Spinal cord (tissue), 10 donors: ENCODE data around the gene ADGRA3. TPM values are rescaled to one million over a fixed set of nuclear protein-coding genes. Genes with fewer than 3 reads are reported as not detected.

Experiments
- DNase-seq, 6 donors: peaks; one replicate each; pipeline versions ENCODE4 v3.0.0 to v3.0.0-alpha.2; 2013 to 2015; ENCODE audit warnings: low spot score in 6 of 6, low read depth in 4 of 6
- H3K27ac ChIP-seq: one replicate; pipeline ENCODE4 v1.5.1; 2013; ENCODE audit warnings: low read depth, low read length, control low read depth
- H3K27me3 ChIP-seq: one replicate; pipeline ENCODE4 v1.6.1; 2013; ENCODE audit warnings: low read length; ENCODE audit not compliant: control insufficient read depth, insufficient read depth
- H3K36me3 ChIP-seq: one replicate; pipeline ENCODE4 v1.6.1; 2013; ENCODE audit warnings: low read length; ENCODE audit not compliant: control insufficient read depth, insufficient read depth
- H3K4me1 ChIP-seq: one replicate; pipeline ENCODE4 v1.6.1; 2013; ENCODE audit warnings: low read length; ENCODE audit not compliant: control insufficient read depth, insufficient read depth
- H3K4me3 ChIP-seq: one replicate; pipeline ENCODE4 v1.5.1; 2013; ENCODE audit warnings: low read depth, low read length, control low read depth
- H3K9me3 ChIP-seq: one replicate; pipeline ENCODE4 v1.6.1; 2013; ENCODE audit warnings: low read length; ENCODE audit not compliant: control insufficient read depth, insufficient read depth
- WGBS: methylation state at CpG from one replicate; pipeline ENCODE4 v1.1.5; 2013; ENCODE audit warnings: missing lambda C conversion rate; ENCODE audit not compliant: insufficient coverage; 5-methylcytosine and 5-hydroxymethylcytosine counted together
- polyA plus RNA-seq, 2 donors: library from polyadenylated mRNA; unstranded; fragments of 120-200 nt; gene quantifications; one replicate each; pipeline ENCODE4 v1.2.1, GENCODE V29; 2013; ENCODE audit not compliant: insufficient read length in 2 of 2
- total RNA-seq, 2 donors: library from RNA; depleted of rRNA in 1 of 2; stranded (reverse); fragments of 120-200 nt in 1 of 2; fragments of >200 nt in 1 of 2; gene quantifications; one replicate each; pipeline versions ENCODE4 v1.2.3 to v1.2.4, GENCODE V29; 2013 to 2014
- donor health status: healthy.

Gene ADGRA3
- total and polyA plus RNA-seq, 4 donors: 33.9 to 57.4 (median 40.8) TPM

DNA sequence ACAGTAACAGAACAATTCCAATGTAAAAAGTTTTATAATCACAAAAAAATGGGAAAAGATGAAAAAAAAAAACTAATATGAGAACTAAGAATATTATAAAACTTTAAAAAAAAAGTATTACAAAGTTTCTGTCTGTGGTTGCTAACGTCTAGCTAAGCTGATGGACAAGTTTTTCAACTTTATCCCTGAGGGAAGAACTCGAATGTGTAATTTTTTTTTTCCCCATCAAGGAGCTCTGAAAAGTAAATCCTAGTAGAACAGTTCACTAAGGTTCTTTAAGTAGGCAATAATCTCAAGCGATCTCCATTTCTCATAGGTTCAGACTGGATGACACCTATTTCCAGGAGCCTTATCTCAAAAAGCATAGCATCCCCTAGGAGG is 14.2 kb downstream of the ADGRA3 start:
- no peak overlapping the region for H3K4me3 ChIP-seq
- H3K27me3 ChIP-seq: no peaks in the 10 kb centered on the region
- no peaks in the 10 kb centered on the region for H3K4me1 ChIP-seq
- no CpG with 5 or more reads among the region's 3 CpGs for WGBS
- H3K27ac ChIP-seq: no peak overlapping the region
- no peaks in the 10 kb centered on the region for H3K36me3 ChIP-seq
- H3K9me3 ChIP-seq: no peaks in the 10 kb centered on the region
- DNase-seq: no peak

DNA sequence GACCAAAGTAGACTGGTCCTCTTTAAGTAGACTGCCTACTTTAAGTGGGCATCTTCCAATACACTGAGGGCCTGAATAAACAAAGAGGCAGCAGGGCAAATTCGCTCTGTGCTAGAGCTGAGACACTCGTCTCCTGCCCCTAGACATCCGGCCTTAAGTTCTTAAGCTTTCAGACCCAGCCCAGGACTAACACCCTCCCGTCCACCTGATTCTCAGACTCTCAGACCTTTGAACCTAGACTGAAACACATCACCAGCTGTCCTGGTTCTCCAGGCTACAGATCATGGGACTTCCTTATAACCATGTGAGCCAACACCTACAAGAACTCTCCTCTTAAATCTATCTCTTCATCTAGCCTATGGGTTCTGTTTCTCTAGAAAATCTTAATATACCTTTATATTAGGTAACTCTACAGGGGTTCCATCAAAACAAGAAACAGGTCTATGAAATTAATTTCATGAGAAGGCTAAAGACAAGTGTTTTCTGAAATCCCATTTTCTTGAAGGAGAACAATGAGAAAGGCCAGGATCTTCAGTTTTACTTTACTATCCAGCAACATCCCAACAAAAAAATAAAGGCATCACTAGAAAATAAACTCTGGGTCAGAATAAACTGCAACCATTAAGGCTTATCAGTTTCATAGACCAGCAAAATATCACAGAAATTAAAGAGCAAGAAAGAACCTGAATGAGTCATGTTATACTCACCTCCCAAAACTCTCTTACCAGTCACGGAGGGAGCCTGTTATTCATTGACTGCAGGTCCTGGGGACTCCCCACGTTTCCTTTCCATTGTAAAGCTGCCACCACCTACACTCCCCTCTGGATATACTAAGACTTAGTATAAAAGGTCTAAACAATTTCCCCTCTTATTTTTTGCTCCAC is 14.8 kb downstream of the ADGRA3 start:
- Histone ChIP-seq H3K4me1 (no peaks in the 10 kb centered on the region), H3K27ac (no peak overlapping the region), H3K27me3 (no peaks in the 10 kb centered on the region), H3K4me3 (no peak overlapping the region), H3K9me3 (no peaks in the 10 kb centered on the region), H3K36me3 (no peaks in the 10 kb centered on the region)
- DNase-seq: no peak
- WGBS: 98% methylated on average over 4 of the region's 6 CpGs

DNA sequence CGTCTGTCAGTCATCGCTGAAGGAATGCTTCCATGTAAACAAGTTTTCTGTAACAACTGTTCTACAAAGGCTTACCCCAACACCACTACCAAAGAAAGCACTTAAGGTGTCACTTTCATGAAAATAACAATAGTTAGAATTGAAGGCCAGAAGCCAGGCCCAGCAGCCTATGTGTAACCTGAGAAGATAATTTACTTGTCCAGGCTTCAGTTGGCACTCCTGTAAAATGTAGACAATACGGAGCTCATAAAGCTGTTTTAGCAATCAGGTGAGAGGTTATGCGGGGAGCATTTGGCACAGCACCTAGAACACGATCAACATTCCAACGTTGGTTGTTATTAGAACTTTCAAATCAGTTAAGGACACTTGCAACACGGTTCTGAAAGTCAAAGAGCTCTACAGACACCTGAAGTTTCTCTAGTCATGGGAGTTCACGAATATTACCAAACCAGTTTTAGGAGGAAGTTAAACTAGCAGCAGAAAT is 15.7 kb downstream of the ADGRA3 start:
- Histone ChIP-seq H3K9me3 (no peaks in the 10 kb centered on the region), H3K27ac (no peak overlapping the region), H3K4me1 (no peaks in the 10 kb centered on the region)

DNA sequence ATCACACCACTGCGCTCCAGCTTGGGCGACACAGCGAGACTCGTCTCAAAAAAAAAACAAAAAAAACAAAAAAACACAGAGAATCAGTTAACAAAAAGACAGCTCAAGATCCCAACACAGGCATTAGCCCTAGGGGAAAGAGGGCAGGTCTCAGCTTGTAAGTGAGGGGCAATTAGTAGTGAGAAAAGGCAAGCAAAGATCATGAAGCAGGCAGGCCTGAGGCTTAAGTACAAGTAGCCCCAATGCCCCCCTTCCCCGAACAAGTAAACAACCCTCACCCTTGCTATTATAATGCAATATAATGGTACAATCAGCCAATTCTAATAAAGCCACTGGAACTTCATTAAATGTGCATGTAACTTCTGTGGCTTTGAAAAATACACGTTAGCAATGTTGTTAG is 17.0 kb downstream of the ADGRA3 start:
- H3K4me3 ChIP-seq: no peak overlapping the region
- whole genome bisulfite sequencing: no CpG with 5 or more reads among the region's 6 CpGs
- DNase-seq: no peak
- no peaks in the 10 kb centered on the region for H3K9me3 ChIP-seq
- no peaks in the 10 kb centered on the region for H3K27me3 ChIP-seq
- no peaks in the 10 kb centered on the region for H3K36me3 ChIP-seq
- H3K27ac ChIP-seq: no peak overlapping the region
- H3K4me1 ChIP-seq: no peaks in the 10 kb centered on the region

More for the DNA sequence above, 15.7 kb downstream of the ADGRA3 start:
- DNase-seq: no peak
- WGBS: 60% methylated on average over 2 of the region's 8 CpGs
- Histone ChIP-seq H3K27me3 (no peaks in the 10 kb centered on the region), H3K36me3 (no peaks in the 10 kb centered on the region), H3K4me3 (no peak overlapping the region)

DNA sequence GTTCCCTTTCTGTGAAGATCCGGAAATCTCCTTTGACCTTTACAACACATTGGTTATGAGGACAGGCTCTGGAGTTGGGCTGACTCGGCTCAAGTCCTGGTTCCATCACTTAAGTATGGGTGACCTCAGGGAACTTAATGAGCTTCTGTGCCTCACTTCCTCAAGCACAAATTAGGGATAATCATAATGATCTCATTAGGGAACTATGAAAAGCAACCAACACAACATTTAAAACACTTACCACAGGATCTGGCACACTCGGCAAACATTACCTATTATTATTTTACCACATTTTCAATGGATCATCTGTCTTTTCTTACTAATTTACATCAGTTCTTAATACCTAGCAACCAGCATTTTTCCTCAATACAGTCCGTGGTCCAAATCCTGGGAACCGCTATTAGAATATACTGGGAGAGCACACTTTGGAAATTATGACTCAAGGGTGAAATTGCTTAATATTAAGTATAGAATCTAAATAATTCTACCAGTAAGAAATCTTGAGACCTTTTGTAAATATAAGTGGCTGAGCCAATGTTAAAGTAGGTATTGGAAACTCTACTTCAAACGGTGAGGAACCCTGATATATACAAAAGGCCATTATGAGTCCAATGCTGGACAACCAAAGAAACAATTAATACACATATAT is 19.6 kb downstream of the ADGRA3 start:
- H3K4me1 ChIP-seq: no peaks in the 10 kb centered on the region
- 100% methylated on average over 1 of the region's 6 CpGs for WGBS

DNA sequence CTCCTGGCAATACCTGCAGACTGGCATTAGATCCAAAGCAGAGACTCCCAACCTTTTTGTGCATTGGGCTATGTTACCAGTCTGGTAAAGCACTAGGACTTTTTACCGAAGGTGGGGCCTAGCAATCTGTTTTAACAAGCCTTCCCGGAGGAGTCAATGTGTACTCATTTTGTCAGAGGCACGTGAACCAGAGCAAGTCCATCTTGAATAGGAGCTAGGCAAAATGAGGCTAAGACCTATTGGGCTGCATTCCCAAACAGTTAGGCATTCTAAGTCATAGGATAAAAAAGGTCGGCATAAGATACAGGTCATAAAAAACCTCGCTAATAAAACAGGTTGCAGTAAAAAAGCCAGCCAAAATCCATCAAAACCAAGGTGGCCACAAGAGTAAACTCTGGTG is 22.3 kb downstream of the ADGRA3 start:
- 95% methylated on average over 2 of the region's 5 CpGs for WGBS
- no peak overlapping the region for H3K27ac ChIP-seq
- H3K36me3 ChIP-seq: no peaks in the 10 kb centered on the region
- H3K9me3 ChIP-seq: no peaks in the 10 kb centered on the region
- no peaks in the 10 kb centered on the region for H3K4me1 ChIP-seq
- DNase-seq: no peak
- H3K27me3 ChIP-seq: no peaks in the 10 kb centered on the region
- no peak overlapping the region for H3K4me3 ChIP-seq

More for the DNA sequence above, 19.6 kb downstream of the ADGRA3 start:
- no peaks in the 10 kb centered on the region for H3K9me3 ChIP-seq
- H3K27me3 ChIP-seq: no peaks in the 10 kb centered on the region
- H3K27ac ChIP-seq: no peak overlapping the region
- no peaks in the 10 kb centered on the region for H3K36me3 ChIP-seq
- no peak overlapping the region for H3K4me3 ChIP-seq
- DNase-seq: no peak

DNA sequence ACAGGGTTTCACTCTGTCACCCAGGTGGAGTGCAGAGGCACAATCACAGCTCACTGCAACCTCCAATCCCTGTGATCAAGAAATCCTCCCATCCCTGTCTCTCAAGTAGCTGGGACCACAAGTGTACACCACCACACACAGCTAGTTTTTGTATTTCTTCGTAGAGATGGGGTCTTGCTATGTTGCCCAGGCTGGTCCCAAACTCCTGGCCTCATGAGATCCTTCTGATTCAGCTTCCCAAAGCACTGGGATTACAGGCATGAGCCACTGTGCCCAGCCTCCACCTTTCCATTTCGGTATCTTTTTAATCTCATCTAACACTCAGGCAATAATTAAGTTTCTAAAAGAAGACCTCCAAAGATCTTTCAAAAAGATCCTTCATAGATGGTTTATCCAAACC is 22.9 kb downstream of the ADGRA3 start:
- 100% methylated on average over 2 of the region's 2 CpGs for WGBS
- Histone ChIP-seq H3K36me3 (no peaks in the 10 kb centered on the region), H3K27me3 (no peaks in the 10 kb centered on the region), H3K4me3 (no peak overlapping the region), H3K27ac (no peak overlapping the region), H3K9me3 (no peaks in the 10 kb centered on the region), H3K4me1 (peaks cover 3% of the 10 kb centered on the region)
- DNase-seq: no peak

DNA sequence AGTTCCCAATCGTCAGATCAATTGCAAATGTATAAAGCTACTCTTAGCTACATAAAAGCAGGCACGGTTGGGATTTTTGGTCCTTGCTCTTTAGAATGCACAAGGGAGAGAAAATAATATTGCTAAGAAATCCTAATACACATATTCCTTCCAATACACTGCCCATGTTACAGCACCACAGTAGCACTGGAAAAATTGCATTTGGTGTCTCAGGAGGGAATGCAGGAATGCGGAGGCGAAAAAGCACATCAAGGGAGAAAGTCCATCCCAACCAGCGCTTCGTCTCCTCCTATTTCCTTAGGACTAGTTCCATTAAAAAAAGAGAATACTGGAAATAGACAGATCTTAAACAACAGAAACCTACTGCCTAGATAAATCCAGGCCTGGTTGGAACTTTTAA is 23.9 kb downstream of the ADGRA3 start:
- peaks cover 3% of the 10 kb centered on the region for H3K4me1 ChIP-seq
- H3K4me3 ChIP-seq: no peak overlapping the region
- DNase-seq: no peak
- no peak overlapping the region for H3K27ac ChIP-seq
- no peaks in the 10 kb centered on the region for H3K9me3 ChIP-seq
- H3K27me3 ChIP-seq: no peaks in the 10 kb centered on the region
- no CpG with 5 or more reads among the region's 6 CpGs for WGBS
- no peaks in the 10 kb centered on the region for H3K36me3 ChIP-seq

DNA sequence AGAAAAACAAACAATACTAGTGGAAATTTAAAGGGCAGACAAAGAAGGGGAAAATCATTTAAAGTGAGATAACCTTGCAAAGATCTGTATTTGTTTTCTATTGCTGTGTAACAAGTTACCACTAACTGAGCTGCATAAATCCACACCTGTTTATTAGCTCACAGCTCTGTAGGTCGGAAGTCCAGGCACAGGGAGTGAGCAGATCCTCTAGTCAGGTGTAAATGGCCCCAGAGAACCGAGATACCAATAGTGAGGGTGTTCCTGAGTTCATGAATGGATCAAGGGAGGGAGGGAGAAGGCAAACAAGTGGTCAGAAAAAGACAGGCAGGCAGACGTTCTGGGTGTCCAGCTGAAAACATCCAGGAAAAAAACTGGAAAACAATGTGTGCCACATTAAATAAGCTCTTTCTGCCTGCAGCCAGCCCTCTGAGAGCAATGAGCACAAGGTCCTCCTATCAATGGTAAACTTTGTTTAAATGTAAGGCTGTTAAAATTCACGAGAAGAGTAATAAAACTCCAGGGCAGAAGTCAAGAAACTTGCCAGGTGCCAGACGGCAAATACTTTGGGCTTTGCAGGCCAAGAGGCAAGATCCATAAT is 25.0 kb downstream of the ADGRA3 start:
- Histone ChIP-seq H3K27me3 (no peaks in the 10 kb centered on the region), H3K4me1 (peaks cover 3% of the 10 kb centered on the region), H3K36me3 (no peaks in the 10 kb centered on the region), H3K4me3 (no peak overlapping the region), H3K27ac (no peak overlapping the region), H3K9me3 (no peaks in the 10 kb centered on the region)
- WGBS: 20% methylated on average over 2 of the region's 5 CpGs
- no peak for DNase-seq
